Mucosa of descending colon (tissue), 3 donors: ENCODE data around the gene STAT4. TPM values are rescaled to one million over a fixed set of nuclear protein-coding genes. Genes with fewer than 3 reads are reported as not detected.

Source experiments
- ATAC-seq: fragments of 200-7000 bp; cut with Tn5 transposase; one replicate; pipeline ENCODE4 v1.9.1; 2020; ENCODE audit warnings: mild to moderate bottlenecking, moderate library complexity
- DNase-seq, 3 donors: peaks; one replicate each; pipeline ENCODE4 v3.0.0-alpha.2; 2020
- H3K36me3 ChIP-seq: fragments of 200-600 bp; one replicate; pipeline ENCODE4 v1.8.0; 2021; ENCODE audit warnings: low read depth, mild to moderate bottlenecking
- H3K4me1 ChIP-seq: fragments of 200-600 bp; one replicate; pipeline ENCODE4 v1.8.0; 2021; ENCODE audit warnings: low read depth, mild to moderate bottlenecking
- H3K4me3 ChIP-seq: fragments of 200-600 bp; one replicate; pipeline ENCODE4 v1.8.0; 2021; ENCODE audit warnings: mild to moderate bottlenecking
- H3K9me3 ChIP-seq: fragments of 200-600 bp; one replicate; pipeline ENCODE4 v1.8.0; 2021; ENCODE audit warnings: mild to moderate bottlenecking
- intact Hi-C, 2 donors: fragments of 100-400 bp; cut with DNase I in 1 of 2; cut with micrococcal nuclease in 1 of 2; formaldehyde crosslinking; loops; one replicate each; pipeline versions ENCODE4 v1.11.0 to v1.11.1; 2022; cut with DNase I, micrococcal nuclease
- total RNA-seq, 3 donors: library from RNA; stranded (reverse); fragmentation: NEBNext Ultra II Directional in 2 of 3; extraction: Animal tissue kit (Norgen Biotek cat#: 25700) in 2 of 3; gene quantifications; one replicate each; pipeline versions ENCODE4 v1.2.1 to v1.2.4, GENCODE V29; 2021 to 2023
- TF ChIP-seq, protein P1 (sequence below): fragments of 200-600 bp; IDR thresholded peaks from one replicate; pipeline ENCODE4 v1.8.0; 2022; ENCODE audit warnings: antibody characterized with exemption, mild to moderate bottlenecking
- donor health status: DM: no; HTN: no; CAD: no; lungs with moderate emphysema.
- donor health status: DM: no; HTN: no; CAD: no.
- donor health status: DM: no; HTN: yes; CAD: no.

STAT4 gene
- total RNA-seq, 3 donors from 2014 or later = 2.7 to 4.0 (median 3.6) TPM

DNA sequence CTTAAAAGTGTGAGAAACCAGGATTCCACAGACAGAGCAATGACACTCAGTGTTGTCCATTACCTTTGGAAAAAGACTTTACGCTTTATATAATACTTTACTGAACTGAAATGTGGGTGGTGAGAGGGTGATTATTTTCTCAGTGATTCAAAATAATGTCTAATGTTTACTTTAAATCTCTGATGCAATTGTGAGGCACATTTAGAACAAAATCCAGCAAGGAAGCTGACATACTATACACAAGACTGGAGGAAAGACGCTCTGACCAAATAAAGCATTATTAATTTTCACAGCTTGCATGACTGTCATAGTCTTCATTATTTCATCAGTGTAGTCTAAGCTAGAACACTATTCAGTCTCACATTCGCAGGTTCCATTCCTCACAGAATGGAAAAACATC lies 102.7 kb downstream of the STAT4 start:
- H3K9me3 ChIP-seq = no peaks in the 10 kb centered on the region
- DNase-seq (no peak), ATAC-seq (no peak)
- peaks cover 5% of the 10 kb centered on the region for H3K4me1 ChIP-seq
- intact Hi-C loops = no loop called here
- no peak overlapping the region for H3K4me3 ChIP-seq
- H3K36me3 ChIP-seq = peaks cover 3% of the 10 kb centered on the region
- TF ChIP-seq, protein P1, sequence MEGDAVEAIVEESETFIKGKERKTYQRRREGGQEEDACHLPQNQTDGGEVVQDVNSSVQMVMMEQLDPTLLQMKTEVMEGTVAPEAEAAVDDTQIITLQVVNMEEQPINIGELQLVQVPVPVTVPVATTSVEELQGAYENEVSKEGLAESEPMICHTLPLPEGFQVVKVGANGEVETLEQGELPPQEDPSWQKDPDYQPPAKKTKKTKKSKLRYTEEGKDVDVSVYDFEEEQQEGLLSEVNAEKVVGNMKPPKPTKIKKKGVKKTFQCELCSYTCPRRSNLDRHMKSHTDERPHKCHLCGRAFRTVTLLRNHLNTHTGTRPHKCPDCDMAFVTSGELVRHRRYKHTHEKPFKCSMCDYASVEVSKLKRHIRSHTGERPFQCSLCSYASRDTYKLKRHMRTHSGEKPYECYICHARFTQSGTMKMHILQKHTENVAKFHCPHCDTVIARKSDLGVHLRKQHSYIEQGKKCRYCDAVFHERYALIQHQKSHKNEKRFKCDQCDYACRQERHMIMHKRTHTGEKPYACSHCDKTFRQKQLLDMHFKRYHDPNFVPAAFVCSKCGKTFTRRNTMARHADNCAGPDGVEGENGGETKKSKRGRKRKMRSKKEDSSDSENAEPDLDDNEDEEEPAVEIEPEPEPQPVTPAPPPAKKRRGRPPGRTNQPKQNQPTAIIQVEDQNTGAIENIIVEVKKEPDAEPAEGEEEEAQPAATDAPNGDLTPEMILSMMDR = no peak

DNA sequence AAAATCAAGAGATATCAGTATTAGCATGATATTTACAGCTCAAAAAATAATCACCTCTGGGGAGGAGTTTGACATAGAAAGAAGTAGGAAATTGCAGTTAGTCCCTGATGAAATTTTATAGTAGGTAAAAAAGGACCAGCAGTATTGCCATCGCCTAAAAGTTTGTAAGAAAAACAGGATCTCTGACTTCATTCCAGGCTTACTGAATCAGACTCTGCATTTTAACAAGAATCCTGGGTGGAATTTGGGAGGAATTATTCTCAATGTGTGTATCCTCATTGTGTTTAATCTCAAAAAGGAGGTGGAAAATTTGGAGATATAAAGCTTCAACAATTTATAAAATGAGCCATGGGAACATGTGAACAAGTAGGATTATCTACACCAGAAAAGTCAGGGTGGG lies 105.7 kb downstream of the STAT4 start:
- TF ChIP-seq, protein P1 = no peak
- no peak overlapping the region for H3K4me3 ChIP-seq
- no peak for ATAC-seq
- no peaks in the 10 kb centered on the region for H3K36me3 ChIP-seq
- no peaks in the 10 kb centered on the region for H3K4me1 ChIP-seq
- DNase-seq = no peak
- H3K9me3 ChIP-seq = no peaks in the 10 kb centered on the region
- intact Hi-C loops = no loop called here

DNA sequence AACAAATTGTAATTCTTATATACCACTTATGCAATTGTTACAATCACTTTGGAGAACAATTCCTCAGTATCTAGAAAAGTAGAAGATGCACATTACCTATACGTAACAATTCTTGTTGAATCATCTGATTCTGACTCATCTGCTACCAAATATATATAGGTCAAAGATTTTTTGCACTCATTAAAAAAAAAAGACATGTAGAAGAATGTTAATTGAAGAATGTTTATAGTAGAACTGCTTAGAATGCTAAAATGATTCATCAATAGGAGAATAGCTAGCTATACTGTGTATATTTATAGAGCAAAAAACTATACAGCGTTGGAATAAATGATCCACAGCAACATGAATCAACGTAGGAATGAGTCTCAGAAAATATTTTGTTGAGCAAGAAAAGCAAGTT lies 107.4 kb downstream of the STAT4 start:
- DNase-seq (no peak), ATAC-seq (no peak)
- Histone ChIP-seq H3K4me1 (peaks cover 2% of the 10 kb centered on the region), H3K36me3 (no peaks in the 10 kb centered on the region), H3K9me3 (no peaks in the 10 kb centered on the region), H3K4me3 (no peak overlapping the region)
- TF ChIP-seq, protein P1 = no peak
- intact Hi-C loops = no loop called here

DNA sequence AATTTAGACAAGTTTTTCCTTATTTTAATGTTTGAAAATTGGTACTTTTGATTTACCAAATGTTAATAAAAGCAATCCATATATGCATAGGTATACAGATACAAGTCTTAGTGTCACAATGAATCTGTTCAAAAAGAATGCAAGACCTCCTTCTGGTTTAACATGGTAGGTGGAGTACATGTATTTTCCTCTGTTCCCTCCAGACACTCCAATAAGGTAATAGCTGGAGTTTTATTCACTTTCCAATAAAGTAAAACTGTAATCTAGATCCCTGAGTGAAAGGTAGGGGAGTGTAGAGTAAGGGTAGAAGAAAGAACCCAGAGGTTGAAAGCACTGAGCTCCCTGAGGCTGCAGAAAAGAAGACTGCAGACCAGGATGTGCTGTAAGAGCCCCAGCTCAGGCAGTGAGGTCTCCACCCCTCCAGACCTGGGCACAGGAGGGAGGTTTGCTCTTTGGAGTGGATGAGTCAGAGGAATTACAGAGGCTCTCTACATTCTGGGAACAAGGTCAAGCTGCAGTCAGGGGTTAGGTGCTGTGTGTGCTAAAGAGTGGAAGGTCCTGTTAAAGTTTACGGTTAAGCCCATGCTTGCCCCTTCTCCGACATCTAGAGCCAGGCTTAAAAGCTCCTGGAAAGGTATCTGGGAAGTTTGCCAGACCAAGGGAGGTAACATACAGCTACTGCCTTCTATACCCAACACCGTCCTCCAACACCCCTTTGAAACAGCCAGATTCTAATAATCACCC lies 109.2 kb downstream of the STAT4 start:
- intact Hi-C loops = no loop called here
- no peak overlapping the region for H3K4me3 ChIP-seq
- no peaks in the 10 kb centered on the region for H3K36me3 ChIP-seq
- DNase-seq (peak in 1 of 3 donors; percentile 38), ATAC-seq (peak; percentile 98)
- no peaks in the 10 kb centered on the region for H3K9me3 ChIP-seq
- peaks cover 4% of the 10 kb centered on the region for H3K4me1 ChIP-seq
- TF ChIP-seq, protein P1 = no peak

DNA sequence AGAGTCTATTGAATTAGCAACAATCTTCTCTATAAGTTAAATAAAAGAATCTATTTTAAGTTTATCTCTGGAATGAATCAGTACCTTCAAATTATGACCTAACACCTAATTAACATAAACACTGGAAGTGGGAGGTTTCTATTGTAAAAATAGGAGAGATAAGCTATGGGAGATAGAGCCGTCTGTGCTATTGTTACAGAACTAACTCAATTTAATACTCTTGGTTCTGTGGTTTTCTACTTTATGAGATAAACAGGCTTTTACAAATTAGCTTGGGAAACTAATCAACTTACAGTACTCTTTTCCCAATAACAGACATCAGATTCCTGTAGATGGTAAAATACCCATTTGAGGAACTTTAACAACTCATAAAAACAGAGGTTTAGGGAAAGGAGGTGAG lies 111.2 kb downstream of the STAT4 start:
- no peaks in the 10 kb centered on the region for H3K36me3 ChIP-seq
- TF ChIP-seq, protein P1 = no peak

More for the DNA sequence above, 111.2 kb downstream of the STAT4 start:
- intact Hi-C loops = no loop called here
- Histone ChIP-seq H3K9me3 (no peaks in the 10 kb centered on the region), H3K4me3 (no peak overlapping the region), H3K4me1 (peaks cover 4% of the 10 kb centered on the region)
- ATAC-seq (no peak), DNase-seq (no peak)
